ENCODE measurements around the gene FILIP1L. TPM values are rescaled to one million over a fixed set of nuclear protein-coding genes. Genes with fewer than 3 reads are reported as not detected.
A peak's percentile ranks its signal among the peaks of the same experiment; 100 is the strongest.

FILIP1L gene
- total and polyA plus RNA-seq, 8 donors: 10.6 to 98.4 (median 57.0) TPM

DNA sequence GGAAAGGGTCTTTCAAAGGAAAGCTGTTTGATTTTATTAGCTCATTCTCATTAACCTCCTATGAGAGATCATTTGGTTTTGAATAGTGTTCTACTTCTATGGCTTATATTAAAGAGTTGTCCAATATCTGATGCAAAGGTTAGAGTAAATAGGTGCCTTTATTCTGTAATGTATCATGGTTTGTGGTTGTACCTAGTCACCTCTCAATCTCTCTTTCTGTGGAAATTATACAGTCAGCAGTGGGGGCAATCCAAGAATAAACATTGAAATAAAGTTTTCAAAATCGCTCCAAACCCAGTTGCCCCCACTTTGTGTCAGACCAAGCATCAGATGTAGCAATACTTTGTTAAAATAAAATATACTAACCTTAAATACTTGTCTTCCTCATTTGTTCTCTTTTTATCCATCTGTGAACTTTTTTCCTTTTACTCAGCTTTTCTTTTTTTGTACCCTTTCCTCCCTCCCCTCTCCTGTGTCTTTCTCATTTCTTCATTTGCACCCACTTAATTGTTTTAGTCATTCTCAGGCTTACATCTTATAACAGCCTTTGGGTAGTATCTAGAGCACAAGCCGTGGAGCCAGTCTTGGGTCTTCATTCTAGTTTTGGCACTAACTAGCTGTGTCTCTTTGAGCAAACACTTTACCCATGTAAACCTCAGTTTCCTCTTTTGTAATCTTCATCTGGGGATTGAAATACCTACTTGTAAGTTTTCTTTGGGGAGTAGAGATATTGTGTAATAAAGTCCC is 279.9 kb downstream of the FILIP1L start:
- intact Hi-C loops (cut with DNase I; ENCODE audit: low total_unique reads): loop anchor here (10.0 kb wide), 1 partner anchor 240 kb away; no protein-coding TSS in a partner anchor
- no peak for TF ChIP-seq POLR2AphosphoS5 (IDR thresholded peaks at IDR 0.05)
- TF ChIP-seq POLR2A (IDR thresholded peaks at IDR 0.05): no peak
- no peaks in the 10 kb centered on the region for H3K27me3 ChIP-seq
- 80 to 87% (median 87%) methylated on average over 2 of the region's 2 CpGs for WGBS, 5 donors
- peaks cover 0 to 23% (median 4%) of the 10 kb centered on the region in 4 donors for H3K4me1 ChIP-seq
- H3K4me3 ChIP-seq: no peak overlapping the region
- no peak overlapping the region for H3K27ac ChIP-seq
- no peaks in the 10 kb centered on the region for H3K36me3 ChIP-seq
- no peaks in the 10 kb centered on the region for H3K9me3 ChIP-seq
- DNase-seq: no peak

DNA sequence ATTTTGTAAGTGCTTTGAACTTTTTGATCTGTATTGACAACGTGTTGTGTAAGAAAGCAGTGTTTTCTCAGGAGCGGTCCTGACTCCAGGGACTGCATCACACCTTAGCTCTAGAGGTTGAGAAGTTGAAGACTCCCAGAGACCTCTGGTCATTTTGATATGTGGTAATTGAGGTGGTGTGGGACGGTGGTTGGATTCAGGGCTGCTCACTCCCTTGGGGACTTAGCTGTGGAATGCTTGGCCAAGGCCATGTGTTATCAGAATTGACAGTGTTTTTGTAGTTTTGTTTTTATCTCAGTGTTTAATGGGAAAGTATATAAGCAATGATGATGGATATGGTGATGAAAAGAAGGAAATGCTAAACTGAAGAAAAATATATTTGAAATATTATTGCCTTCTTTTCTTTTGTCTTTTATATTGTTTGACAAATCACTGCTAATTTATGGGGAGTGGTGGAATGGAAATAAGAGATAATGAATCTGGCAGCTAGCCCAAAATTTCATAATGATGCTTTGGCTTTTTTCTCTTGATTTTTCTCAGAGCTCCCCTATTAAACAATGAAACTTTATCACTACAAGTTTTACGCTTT is 280.6 kb downstream of the FILIP1L start:
- Histone ChIP-seq H3K27ac (no peak overlapping the region), H3K4me3 (no peak overlapping the region), H3K36me3 (no peaks in the 10 kb centered on the region), H3K9me3 (no peaks in the 10 kb centered on the region), H3K4me1 (peaks cover 0 to 23% (median 4%) of the 10 kb centered on the region in 4 donors), H3K27me3 (no peaks in the 10 kb centered on the region)
- 47 to 66% (median 53%) methylated on average over 4 of the region's 4 CpGs for WGBS, 5 donors
- DNase-seq: peak in 1 of 2 donors; percentile 46
- intact Hi-C loops (cut with DNase I; ENCODE audit: low total_unique reads): loop anchor here (10.0 kb wide), 1 partner anchor 241 kb away; no protein-coding TSS in a partner anchor
- TF ChIP-seq, protein P1, sequence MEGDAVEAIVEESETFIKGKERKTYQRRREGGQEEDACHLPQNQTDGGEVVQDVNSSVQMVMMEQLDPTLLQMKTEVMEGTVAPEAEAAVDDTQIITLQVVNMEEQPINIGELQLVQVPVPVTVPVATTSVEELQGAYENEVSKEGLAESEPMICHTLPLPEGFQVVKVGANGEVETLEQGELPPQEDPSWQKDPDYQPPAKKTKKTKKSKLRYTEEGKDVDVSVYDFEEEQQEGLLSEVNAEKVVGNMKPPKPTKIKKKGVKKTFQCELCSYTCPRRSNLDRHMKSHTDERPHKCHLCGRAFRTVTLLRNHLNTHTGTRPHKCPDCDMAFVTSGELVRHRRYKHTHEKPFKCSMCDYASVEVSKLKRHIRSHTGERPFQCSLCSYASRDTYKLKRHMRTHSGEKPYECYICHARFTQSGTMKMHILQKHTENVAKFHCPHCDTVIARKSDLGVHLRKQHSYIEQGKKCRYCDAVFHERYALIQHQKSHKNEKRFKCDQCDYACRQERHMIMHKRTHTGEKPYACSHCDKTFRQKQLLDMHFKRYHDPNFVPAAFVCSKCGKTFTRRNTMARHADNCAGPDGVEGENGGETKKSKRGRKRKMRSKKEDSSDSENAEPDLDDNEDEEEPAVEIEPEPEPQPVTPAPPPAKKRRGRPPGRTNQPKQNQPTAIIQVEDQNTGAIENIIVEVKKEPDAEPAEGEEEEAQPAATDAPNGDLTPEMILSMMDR (IDR thresholded peaks at IDR 0.05): no peak
- TF ChIP-seq POLR2AphosphoS5 (IDR thresholded peaks at IDR 0.05) (no peak), POLR2A (IDR thresholded peaks at IDR 0.05) (no peak), EP300 (IDR thresholded peaks at IDR 0.05) (no peak)

DNA sequence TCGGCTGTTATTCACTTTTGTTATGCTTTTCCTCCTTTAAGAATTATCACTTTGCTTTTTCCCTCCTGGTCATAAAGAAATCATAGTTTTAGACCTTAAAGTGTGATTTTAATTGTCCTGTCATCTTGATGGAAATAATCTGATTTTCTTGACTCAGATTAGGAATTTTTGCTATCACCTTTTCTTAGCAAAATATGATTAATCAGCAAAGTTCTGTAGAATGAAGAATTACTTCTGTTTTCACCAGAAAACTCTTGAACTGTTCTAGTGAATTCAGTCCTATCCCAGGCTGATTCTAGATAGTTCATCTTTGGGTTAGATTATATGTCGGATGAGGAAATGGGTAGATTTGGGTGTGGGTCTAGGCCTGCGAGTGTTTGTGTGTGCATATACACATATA is 284.5 kb downstream of the FILIP1L start:
- no peak overlapping the region for H3K27ac ChIP-seq
- DNase-seq: no peak
- peaks cover 0 to 18% (median 4%) of the 10 kb centered on the region in 4 donors for H3K4me1 ChIP-seq
- H3K27me3 ChIP-seq: no peaks in the 10 kb centered on the region
- no peak overlapping the region for H3K4me3 ChIP-seq
- no peaks in the 10 kb centered on the region for H3K9me3 ChIP-seq
- no peaks in the 10 kb centered on the region for H3K36me3 ChIP-seq
- intact Hi-C loops (cut with DNase I; ENCODE audit: low total_unique reads): loop anchor here (5.0 to 10.0 kb wide), 2 partner anchors 245 to 432 kb away; partner anchors contain the start of gene TBC1D23
- 89 to 97% (median 94%) methylated on average over 3 of the region's 3 CpGs for WGBS, 5 donors
- no peak for TF ChIP-seq EP300 (IDR thresholded peaks at IDR 0.05)
- TF ChIP-seq, protein P1 (IDR thresholded peaks at IDR 0.05): no peak
- TF ChIP-seq POLR2AphosphoS5 (IDR thresholded peaks at IDR 0.05): no peak
- TF ChIP-seq POLR2A (IDR thresholded peaks at IDR 0.05): no peak

DNA sequence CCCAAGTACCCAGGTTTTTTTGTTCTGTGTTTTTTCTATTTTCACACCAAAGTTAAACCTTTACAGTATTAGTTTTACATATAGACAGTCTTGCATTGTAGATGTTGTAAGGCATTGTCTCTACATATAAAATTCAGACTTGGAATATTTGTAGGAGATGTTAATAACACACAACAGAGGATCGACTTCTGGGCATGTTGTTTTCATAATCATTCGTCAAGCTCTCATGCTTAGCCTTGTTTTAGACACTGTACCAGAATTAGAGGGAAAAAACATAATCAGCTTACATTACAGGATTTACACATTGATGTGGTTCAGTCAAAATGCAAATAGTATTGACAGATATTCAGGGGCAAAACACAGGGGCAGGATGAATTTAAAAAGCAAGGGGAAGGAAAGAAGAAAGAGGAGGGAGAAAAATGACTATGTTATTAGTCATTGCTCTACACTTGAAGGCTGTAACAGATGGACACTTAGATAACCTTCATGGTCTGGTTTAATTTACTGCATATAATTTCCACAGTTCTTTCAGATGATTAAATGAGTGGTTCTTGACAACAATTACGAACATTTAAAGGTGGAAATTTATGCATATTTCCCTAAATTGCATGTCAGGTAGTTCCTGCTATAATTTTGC is 289.2 kb downstream of the FILIP1L start:
- WGBS, 5 donors: 70 to 78% (median 76%) methylated on average over 3 of the region's 3 CpGs

More for the DNA sequence above, 289.2 kb downstream of the FILIP1L start:
- DNase-seq: no peak
- intact Hi-C loops (cut with DNase I; ENCODE audit: low total_unique reads): loop anchor here (5.0 kb wide), 1 partner anchor 437 kb away; the partner anchor contains the start of gene TBC1D23
- TF ChIP-seq, protein P1 (IDR thresholded peaks at IDR 0.05): no peak
- no peak for TF ChIP-seq POLR2A (IDR thresholded peaks at IDR 0.05)
- no peak for TF ChIP-seq POLR2AphosphoS5 (IDR thresholded peaks at IDR 0.05)
- TF ChIP-seq EP300 (IDR thresholded peaks at IDR 0.05): no peak
- Histone ChIP-seq H3K27ac (no peak overlapping the region), H3K9me3 (no peaks in the 10 kb centered on the region), H3K36me3 (no peaks in the 10 kb centered on the region), H3K4me1 (peaks cover 0 to 24% (median 15%) of the 10 kb centered on the region in 4 donors), H3K27me3 (no peaks in the 10 kb centered on the region), H3K4me3 (no peak overlapping the region)

Measured in stomach (tissue), 9 donors.